Glutamatergic neuron (in vitro differentiated cells): ENCODE results near the gene ELMO1. TPM values are rescaled to one million over a fixed set of nuclear protein-coding genes. Genes with fewer than 3 reads are reported as not detected.

Experiments used
- DNase-seq: peaks from one replicate; pipeline ENCODE4 v3.0.0; 2022
- H3K27ac Mint-ChIP-seq: one replicate; pipeline ENCODE4 v1.8.0; 2020; ENCODE audit warnings: mild to moderate bottlenecking, mixed read lengths, inconsistent platforms; ENCODE audit not compliant: unreplicated experiment
- H3K27me3 Mint-ChIP-seq: one replicate; pipeline ENCODE4 v1.8.0; 2020; ENCODE audit warnings: mild to moderate bottlenecking, moderate library complexity, mixed read lengths, inconsistent platforms; ENCODE audit not compliant: unreplicated experiment
- H3K36me3 Mint-ChIP-seq: one replicate; pipeline ENCODE4 v1.8.0; 2020; ENCODE audit warnings: mild to moderate bottlenecking, mixed read lengths, inconsistent platforms; ENCODE audit not compliant: unreplicated experiment
- H3K4me1 Mint-ChIP-seq: one replicate; pipeline ENCODE4 v1.8.0; 2020; ENCODE audit warnings: mild to moderate bottlenecking, low read depth, mixed read lengths, inconsistent platforms; ENCODE audit not compliant: unreplicated experiment
- H3K4me3 Mint-ChIP-seq: one replicate; pipeline ENCODE4 v1.8.0; 2020; ENCODE audit warnings: mild to moderate bottlenecking, mixed read lengths, inconsistent platforms; ENCODE audit not compliant: unreplicated experiment
- H3K9me3 Mint-ChIP-seq: one replicate; pipeline ENCODE4 v1.8.0; 2020; ENCODE audit warnings: mild to moderate bottlenecking, moderate library complexity, mixed read lengths, inconsistent platforms; ENCODE audit not compliant: unreplicated experiment
- total RNA-seq: library from RNA; stranded (reverse); fragmentation: NEBNext Ultra II Directional; extraction: Animal tissue kit (Norgen Biotek cat#: 25700); gene quantifications from one replicate; pipeline ENCODE4 v1.2.1, GENCODE V29; 2021; ENCODE audit not compliant: unreplicated experiment
- TF ChIP-seq, protein P1 (sequence below): fragments of 200-600 bp; sonication (generic); IDR thresholded peaks from one replicate; pipeline ENCODE4 v1.5.0; 2021; ENCODE audit not compliant: partially characterized antibody, unreplicated experiment

The ELMO1 gene
- total RNA-seq, 1 donor from 2014 or later, result 5.5 TPM

DNA sequence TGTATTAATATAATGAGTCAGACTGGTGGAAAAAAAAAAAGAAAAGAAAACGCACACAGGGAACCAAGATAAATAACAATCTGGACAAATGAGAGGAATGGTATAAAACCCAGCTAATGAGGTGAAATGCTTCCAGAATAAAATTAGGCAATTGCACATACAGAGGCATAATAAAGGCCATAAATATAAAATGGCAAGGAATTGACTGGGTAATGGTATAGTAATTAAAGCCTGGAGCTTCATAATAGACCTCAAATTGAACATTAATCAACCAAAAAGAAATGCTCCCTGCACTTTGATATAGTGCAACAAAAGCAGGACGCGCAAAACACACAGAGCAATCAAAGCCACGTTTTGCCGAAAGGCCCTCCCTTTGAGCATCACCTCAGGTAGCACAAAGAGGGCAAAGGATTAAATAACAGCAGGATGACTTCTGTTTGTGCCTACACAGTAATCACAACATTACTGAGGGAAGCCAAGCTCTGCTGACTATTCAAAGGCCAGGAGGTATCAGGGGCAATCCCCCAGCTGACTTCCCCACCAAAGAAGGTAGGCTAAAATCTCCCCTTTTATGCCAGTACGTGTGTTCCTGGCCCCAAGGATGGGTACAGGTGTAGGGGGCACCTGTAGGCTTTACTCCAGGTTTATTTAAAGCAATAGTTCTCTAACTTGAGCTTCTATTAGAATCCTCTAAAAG is 343.7 kb downstream of the ELMO1 start:
- H3K27me3 Mint-ChIP-seq, result no peaks in the 10 kb centered on the region
- no peaks in the 10 kb centered on the region for H3K4me1 Mint-ChIP-seq
- no peak overlapping the region for H3K4me3 Mint-ChIP-seq
- no peak for DNase-seq
- H3K36me3 Mint-ChIP-seq, result no peaks in the 10 kb centered on the region
- TF ChIP-seq, protein P1, sequence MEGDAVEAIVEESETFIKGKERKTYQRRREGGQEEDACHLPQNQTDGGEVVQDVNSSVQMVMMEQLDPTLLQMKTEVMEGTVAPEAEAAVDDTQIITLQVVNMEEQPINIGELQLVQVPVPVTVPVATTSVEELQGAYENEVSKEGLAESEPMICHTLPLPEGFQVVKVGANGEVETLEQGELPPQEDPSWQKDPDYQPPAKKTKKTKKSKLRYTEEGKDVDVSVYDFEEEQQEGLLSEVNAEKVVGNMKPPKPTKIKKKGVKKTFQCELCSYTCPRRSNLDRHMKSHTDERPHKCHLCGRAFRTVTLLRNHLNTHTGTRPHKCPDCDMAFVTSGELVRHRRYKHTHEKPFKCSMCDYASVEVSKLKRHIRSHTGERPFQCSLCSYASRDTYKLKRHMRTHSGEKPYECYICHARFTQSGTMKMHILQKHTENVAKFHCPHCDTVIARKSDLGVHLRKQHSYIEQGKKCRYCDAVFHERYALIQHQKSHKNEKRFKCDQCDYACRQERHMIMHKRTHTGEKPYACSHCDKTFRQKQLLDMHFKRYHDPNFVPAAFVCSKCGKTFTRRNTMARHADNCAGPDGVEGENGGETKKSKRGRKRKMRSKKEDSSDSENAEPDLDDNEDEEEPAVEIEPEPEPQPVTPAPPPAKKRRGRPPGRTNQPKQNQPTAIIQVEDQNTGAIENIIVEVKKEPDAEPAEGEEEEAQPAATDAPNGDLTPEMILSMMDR, result no peak
- H3K9me3 Mint-ChIP-seq, result no peaks in the 10 kb centered on the region
- no peak overlapping the region for H3K27ac Mint-ChIP-seq

DNA sequence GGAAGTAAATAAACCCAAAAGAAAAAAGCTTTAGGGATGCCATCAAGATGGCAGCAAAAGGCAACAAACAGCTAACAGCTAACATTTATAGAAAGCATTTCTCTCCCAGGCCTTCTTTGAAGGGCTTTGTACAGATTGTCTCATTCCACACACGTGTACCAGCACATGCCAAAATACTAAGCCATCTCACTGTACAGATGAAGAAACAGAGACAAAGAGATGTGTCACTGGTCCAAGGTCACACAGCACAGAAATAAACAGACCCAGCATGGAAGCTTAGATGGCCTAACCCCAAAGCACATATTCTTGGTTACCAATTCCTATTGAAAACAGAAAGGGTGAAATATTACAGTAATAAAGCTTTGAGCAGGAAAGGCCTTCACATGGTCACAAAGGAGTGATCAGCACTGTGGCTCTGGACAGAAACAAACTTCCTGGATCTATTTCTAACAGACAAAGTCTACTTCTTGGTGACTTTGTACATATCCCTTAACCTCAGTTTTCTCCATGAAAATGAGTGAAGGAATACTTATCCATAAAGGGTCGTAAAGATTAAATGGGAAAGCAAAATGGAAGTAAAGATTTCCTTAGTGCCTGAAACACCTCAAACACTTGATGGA is 346.0 kb downstream of the ELMO1 start:
- no peaks in the 10 kb centered on the region for H3K36me3 Mint-ChIP-seq
- no peaks in the 10 kb centered on the region for H3K27me3 Mint-ChIP-seq
- peaks cover 4% of the 10 kb centered on the region for H3K4me1 Mint-ChIP-seq
- no peak overlapping the region for H3K4me3 Mint-ChIP-seq
- H3K27ac Mint-ChIP-seq, result no peak overlapping the region
- TF ChIP-seq, protein P1, result no peak
- DNase-seq, result no peak
- H3K9me3 Mint-ChIP-seq, result no peaks in the 10 kb centered on the region

DNA sequence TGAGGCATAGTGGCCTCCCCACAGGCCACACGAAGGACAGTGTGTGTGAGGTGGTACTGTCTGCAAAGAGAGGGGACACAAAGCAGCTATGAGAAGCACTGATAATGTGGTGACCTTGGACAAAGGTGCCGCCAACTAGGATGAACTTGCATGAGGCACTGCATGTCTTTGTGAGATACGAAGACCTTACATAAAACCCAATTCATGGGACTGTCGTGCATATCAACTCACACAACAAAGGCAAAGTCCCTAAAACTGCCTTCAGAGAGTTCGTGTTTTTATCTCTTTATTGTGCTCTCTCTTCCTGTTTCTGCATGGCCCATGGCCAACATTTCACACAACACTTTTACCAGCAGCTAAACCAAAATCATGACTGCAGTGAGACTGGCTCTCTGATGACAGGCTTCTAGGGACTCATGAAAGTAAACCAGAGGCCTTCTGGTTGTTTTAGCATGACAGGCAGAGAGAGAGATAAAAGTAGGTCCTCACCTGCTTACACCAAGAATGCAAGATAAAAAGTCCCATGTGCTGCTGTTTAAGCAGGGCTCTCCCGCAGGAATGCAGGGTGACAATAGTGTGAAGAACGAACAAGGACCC is 347.8 kb downstream of the ELMO1 start:
- H3K27ac Mint-ChIP-seq, result no peak overlapping the region

DNA sequence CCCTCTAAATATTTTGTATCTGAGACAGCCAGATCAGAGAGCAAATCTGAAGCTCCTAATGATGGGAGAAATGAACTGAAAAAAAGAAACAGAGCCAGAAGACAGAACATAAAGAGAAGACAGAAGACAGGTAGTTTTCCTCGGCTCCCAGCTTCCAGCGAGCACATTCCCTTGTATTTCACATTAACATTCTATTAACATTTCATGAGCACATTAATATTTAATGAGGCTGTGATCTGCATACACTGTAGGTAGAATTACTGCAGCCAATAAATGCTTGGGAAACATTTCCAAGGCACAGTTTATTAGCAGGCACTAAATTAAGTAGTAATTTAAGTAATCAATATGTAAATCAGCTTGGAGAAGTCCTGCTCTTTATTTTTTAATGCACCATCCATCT is 349.9 kb downstream of the ELMO1 start:
- no peaks in the 10 kb centered on the region for H3K27me3 Mint-ChIP-seq
- H3K9me3 Mint-ChIP-seq, result no peaks in the 10 kb centered on the region
- no peak overlapping the region for H3K27ac Mint-ChIP-seq
- no peak overlapping the region for H3K4me3 Mint-ChIP-seq
- TF ChIP-seq, protein P1, result no peak
- no peak for DNase-seq
- peaks cover 4% of the 10 kb centered on the region for H3K4me1 Mint-ChIP-seq
- no peaks in the 10 kb centered on the region for H3K36me3 Mint-ChIP-seq

More for the DNA sequence above, 347.8 kb downstream of the ELMO1 start:
- Mint-ChIP-seq H3K36me3 (no peaks in the 10 kb centered on the region), H3K4me3 (no peak overlapping the region), H3K27me3 (no peaks in the 10 kb centered on the region), H3K4me1 (peaks cover 4% of the 10 kb centered on the region), H3K9me3 (no peaks in the 10 kb centered on the region)
- TF ChIP-seq, protein P1, result no peak
- no peak for DNase-seq

DNA sequence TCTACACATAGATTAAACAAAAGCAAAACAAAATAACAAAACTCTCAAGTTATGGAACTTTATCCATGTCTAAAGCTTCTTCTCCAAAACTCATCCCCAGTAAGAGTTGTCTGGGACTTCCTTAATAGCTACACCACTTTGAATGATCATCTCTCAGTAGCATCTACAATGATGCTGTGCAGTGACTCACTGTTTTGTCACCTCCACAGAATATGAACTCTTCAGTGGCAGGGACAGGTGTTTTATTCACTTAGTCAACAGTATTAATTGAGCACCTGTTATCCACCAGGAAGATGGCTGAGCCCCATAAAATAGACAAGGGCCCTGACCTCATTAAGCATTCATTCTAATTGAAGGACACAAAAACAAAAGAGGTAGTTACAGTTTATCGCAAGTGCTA is 350.7 kb downstream of the ELMO1 start:
- TF ChIP-seq, protein P1, result no peak
- Mint-ChIP-seq H3K9me3 (no peaks in the 10 kb centered on the region), H3K27ac (no peak overlapping the region), H3K36me3 (peaks cover under 1% of the 10 kb centered on the region), H3K27me3 (no peaks in the 10 kb centered on the region), H3K4me3 (no peak overlapping the region), H3K4me1 (peaks cover 4% of the 10 kb centered on the region)
- DNase-seq, result no peak
